ENCODE results near the gene PIP5K1B.

- no peak for TF ChIP-seq EZH2 (IDR thresholded peaks at IDR 0.05; ENCODE audit: low read length)
- TF ChIP-seq CTCF (optimal IDR thresholded peaks at IDR 0.05 in 1 of 3, IDR thresholded peaks at IDR 0.05 in 1 of 3, conservative IDR thresholded peaks at IDR 0.05 in 1 of 3; ENCODE audit: extremely low read depth in 1 of 3, insufficient read depth in 2 of 3, low read length in 3 of 3), result no peak
Observed at GRCh38 chr9:68964102-68964541, 259.1 kb downstream of the PIP5K1B start.
